GM04503 (cell line): ENCODE measurements around the gene TMEM219.
"Not testable (repeated sequence)": the region's sequence is repeated elsewhere in the genome, so short reads cannot be mapped to it uniquely, and the experiment has no call there.

Experiments
- DNase-seq: peaks from one replicate; pipeline ENCODE4 v3.0.0-alpha.2; 2012; ENCODE audit warnings: low read depth

TMEM219 gene

DNA sequence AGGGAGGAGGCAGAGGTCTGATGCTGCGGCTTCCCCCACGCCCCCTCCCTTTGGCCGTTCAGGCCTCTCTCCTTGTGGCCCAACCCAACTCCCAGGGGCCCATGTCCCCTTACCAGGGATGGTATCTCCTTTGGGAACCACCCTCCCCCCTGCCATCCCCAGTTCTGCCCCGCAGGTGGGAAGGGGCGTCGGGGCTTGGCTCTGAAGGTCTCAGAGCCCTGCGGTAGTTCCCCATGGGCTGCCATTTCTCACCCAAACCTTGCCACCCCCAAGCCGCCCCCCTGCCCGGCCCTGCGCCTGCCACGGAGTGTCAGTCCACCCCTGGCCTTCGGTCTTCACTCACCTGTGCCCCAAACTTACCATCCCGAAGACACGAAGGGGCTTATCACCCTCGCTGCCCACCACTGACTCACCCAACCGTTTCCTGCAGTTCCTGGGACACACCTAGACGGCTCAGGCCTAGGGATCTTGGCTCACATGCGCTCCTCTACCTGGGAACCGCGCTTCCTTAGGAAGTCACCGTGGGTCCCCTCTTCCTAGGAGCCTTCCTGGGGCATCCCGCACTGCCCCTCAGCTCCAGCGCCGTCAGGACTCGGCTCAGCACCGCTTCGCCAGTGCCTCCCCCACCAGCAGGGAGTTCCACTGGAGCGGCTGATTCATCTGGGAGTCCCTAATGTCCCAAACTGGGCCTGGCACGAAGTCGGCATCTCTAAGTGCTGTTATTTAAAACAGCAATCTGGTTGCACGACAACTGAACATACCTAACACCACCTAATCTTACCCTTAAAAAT, 50.0 kb downstream of the TMEM219 start:
- DNase-seq = no peak

DNA sequence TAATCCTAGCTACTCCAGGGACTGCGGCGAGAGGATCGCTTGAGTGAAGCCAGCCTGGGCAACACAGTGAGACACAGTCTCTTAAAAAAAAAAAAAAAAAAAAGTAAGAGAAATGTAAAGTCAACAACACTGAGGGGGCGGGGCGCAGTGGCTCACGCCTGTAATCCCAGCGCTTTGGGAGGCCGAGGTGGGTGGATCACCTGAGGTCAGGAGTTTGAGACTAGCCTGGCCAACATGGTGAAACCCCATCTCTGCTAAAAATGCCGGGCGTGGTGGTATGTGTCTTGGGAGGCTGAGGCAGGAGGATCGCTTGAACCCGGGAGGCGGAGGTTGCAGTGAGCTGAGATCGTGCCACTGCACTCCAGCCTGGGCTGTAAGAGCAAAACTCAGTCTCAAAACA, 50.7 kb downstream of the TMEM219 start:
- not testable (repeated sequence) for DNase-seq

GRCh38 chr16:30015450-30015849, 53.6 kb downstream of the TMEM219 start:
- DNase-seq = not testable (repeated sequence)

DNA sequence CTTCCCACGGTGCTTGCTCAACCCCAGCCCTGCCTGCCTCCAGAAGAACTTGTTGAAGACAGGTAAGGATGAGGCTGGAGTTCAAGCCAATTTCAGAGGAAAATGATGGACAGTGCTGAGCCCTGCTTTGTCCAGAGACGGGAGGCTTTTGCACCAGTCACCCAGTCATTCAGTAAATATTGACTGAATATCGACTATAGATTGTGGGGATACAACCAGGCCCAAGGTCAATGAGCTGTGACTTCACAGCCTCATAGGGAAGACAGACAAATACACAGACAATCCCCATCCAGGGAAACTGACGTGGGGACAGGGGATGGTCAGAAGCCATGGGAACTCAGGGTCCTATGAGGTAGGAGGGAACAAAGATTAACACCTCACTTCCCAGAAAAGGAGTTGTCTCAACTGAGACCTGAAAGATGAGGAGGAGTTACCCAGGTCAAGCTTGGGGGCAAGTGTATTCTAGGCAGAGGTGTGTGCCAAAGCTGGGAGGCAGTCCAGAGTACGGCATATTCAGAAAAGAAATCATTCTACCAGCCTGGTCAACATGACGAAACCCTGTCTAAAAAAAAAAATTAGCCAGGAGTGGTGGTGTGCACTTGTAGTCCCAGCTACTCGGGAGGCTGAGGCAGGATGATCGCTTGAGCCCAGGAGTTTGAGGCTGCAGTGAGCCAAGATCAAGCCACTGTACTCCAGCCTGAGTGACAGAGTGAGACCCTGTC, 54.8 kb downstream of the TMEM219 start:
- DNase-seq = no peak

GRCh38 chr16:30017277-30017656, 55.4 kb downstream of the TMEM219 start:
- DNase-seq = no peak

- not testable (repeated sequence) for DNase-seq
Measured at GRCh38 chr16:30017937-30018336, 56.1 kb downstream of the TMEM219 start.

DNA sequence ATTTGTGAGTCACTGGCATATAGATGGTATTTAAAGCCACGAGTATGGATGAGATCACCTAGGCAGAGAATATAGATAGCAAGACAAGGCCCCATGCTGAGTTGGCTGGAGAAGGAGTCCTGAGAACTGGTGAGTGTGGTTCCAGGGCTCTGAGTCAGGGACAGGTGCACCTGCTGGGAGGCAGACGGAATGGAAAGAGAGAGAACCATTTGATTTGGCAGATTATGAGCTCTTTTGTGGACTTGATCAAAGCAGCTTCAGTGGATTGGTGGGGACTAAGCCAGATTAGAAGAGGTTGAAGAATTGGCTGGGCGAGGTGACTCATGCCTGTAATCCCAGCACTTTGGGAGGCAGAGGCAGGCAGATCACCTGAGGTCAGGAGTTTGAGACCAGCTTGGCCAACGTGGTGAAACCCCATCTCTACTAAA, 56.9 kb downstream of the TMEM219 start:
- no peak for DNase-seq
